Suppressor macrophage (primary cell): ENCODE data around the gene CCR5AS.
A peak's percentile ranks its signal among the peaks of the same experiment; 100 is the strongest.
"Not testable (repeated sequence)": the region's sequence is repeated elsewhere in the genome, so short reads cannot be mapped to it uniquely, and the experiment has no call there.

Experiments used
- DNase-seq, 4 experiments: peaks; one replicate each; pipeline ENCODE4 v3.0.0-alpha.2; 2020 to 2022

Gene CCR5AS

GRCh38 chr3:46406788-46407611, at the start of gene CCR5AS, which contains the start of gene CCRL2:
CCR5AS (minus strand) TSS chr3:46407066.
CCRL2 (plus strand) TSS chr3:46407259; CDS start chr3:46408080, 821 bp downstream.
- DNase-seq: peak; percentile 88 to 96 (median 93)

- DNase-seq: no peak
Observed at GRCh38 chr3:46456118-46456517, 49.3 kb upstream of the CCR5AS start.

GRCh38 chr3:46455231-46456115, 48.6 kb upstream of the CCR5AS start:
- DNase-seq: no peak

- no peak for DNase-seq
Observed at GRCh38 chr3:46454606-46455005, 47.7 kb upstream of the CCR5AS start.

DNA sequence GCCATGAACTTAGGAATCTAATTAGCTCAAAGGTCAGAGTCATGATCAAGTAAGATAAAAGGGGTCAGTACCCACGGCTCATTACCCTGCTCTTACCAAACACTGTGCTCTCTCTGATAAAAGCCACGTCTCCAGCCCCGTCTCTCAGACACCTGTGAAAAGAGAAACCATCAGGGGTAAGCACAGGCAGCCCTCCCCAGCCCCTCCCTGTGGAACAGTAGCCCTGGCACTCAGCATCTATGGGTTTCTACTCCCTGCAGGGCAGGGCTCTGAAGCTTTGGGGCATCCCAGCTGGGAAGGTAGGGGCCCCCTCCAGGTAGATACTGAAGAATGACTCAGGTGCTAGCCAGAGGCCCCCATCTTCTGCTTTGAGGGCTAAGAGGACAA, 47.3 kb upstream of the CCR5AS start:
- DNase-seq: no peak

- DNase-seq: no peak
Observed at GRCh38 chr3:46453526-46454208, 46.8 kb upstream of the CCR5AS start.

GRCh38 chr3:46449755-46450552, 43.1 kb upstream of the CCR5AS start:
- DNase-seq: peak; percentile 24 to 44 (median 38)

- no peak for DNase-seq
Observed at GRCh38 chr3:46448721-46449120, 41.9 kb upstream of the CCR5AS start.

- DNase-seq: peak; percentile 60 to 77 (median 68)
Observed at GRCh38 chr3:46447228-46447985, 40.5 kb upstream of the CCR5AS start.

GRCh38 chr3:46442576-46443530, 36.0 kb upstream of the CCR5AS start:
- peak in 3 of 4 experiments; percentile 69 to 85 (median 83) for DNase-seq

DNA sequence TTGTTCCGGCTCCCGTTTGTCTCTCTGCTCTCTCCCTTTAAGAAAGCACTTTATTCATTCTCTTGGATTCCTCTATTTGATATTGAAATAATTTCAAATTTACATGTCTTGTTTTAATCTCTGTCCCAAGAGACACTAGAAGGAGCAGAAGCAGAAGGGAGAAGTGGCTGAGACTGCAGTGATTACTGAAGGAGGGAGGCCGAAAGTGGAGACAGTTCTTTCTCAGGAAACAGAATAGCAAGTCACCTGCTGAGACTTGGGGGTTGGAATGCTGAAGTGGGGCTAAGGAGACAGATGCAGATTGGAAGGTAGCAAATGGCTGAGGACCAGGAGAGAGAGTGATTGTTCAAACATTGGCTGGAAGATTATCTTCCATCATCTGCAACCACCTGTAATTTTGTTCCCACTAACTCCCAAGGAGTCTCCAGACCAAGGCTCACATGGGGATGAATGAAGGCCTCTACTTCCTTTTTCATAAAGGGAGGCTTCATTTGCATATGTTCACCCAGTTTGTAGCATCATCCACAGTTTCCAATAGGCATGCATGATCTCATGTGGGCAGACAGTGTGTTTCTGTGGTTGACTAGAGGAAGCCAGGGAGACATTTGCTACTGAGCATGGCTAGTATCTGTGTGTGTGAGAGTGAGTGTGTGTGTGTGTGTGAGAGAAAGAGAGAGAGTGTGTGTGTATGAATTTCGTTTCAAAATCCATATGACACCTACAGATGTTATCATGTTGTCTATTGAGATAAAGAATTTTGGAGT, 33.8 kb upstream of the CCR5AS start:
- DNase-seq: peak; percentile 69 to 92 (median 78)

- DNase-seq: peak in 3 of 4 experiments; percentile 30 to 49 (median 47)
Observed at GRCh38 chr3:46438831-46439230, 32.0 kb upstream of the CCR5AS start.

DNA sequence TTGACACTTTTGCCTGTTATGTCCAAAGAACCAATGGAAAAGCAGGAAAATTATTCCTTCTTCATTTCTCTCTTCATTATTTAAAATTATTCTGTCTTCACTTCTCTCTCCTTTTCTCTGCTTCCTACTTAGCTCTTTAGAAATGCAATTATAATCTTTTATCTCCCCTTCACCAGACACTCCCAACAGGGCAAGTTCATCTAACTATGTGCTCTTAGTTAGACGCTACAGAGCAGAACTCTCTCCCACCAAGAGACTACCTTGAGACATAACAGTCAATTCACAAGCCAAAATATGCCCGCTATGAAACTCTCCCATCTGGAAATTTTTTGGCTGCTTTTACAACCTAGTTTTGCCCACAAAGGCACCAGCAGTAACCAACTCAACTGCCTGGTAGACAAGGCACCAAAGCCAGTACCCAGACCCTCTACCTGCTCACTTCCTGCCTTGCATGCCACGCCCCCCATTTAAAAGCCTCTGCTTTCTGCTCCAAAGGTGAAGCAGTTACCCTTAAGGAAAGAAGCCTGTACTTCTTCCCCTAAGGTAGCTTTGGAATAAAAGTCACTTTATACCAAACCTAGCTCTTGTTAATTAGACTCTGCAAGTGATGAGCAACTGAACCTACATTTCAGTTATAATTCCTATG, 28.3 kb upstream of the CCR5AS start:
- DNase-seq: no peak

DNA sequence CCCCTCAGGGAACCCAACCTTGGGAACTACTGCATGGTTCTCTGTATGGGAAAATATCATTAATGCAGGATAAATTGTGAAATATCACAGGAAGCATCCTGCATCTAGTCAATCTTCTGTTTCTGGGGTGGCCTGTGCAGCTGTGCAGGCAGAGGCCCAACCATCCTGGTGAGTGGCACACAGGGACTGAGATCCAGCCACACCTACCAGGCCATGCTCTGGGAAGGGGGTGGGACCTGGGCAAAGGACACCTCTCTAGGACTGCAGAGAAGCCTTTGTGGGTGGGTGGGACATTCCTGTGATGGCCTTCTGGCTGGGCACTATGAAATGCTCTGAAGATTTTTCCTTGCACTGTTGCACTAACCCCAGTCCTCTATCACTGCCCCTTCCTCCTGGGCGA, 27.0 kb upstream of the CCR5AS start:
- no peak for DNase-seq

GRCh38 chr3:46433118-46433517, 26.3 kb upstream of the CCR5AS start:
- DNase-seq: not testable (repeated sequence)

DNA sequence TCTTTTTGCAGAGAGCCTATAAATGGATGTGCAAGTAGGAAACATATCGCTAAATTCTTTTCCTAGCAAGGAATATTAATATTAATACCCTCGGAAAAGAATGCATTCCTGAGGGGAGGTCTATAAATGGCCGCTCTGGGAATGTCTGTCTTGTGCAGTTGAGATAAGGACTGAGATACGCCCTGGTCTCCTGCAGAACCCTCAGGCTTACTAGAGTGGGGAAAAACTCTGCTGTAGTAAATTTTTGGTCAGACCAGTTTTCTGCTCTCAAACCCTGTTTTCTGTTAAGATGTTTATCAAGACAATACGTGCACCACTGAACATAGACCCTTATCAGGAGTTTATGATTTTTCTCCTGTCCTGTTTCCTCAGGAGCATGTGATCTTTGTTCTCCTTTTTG, 25.0 kb upstream of the CCR5AS start:
- not testable (repeated sequence) for DNase-seq

- not testable (repeated sequence) for DNase-seq
Observed at GRCh38 chr3:46430879-46431278, 24.0 kb upstream of the CCR5AS start.

GRCh38 chr3:46429671-46430070, 22.8 kb upstream of the CCR5AS start:
- DNase-seq: no peak

DNA sequence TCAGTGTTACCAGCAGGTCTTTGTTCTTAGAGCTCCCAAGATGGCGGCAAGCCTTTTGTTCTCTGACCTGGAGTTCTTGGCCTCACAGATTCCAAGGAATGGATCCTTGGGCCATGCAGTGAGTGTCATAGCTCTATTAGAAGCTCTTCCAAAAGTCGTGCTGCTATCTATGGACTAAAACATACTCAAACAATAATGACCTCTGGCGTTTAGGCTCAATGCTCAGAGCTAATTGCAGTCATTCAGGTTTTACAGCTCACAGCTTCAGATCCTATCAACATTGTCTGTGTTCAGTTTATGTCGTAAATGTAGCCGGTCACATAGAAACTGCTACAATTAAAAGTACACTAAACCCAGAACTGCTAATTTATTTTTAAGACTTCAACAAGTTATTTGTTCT, 22.4 kb upstream of the CCR5AS start:
- DNase-seq: no peak
